Embryonic facial prominence (tissue), 1 donor: ENCODE results near the gene JMJD6.
"Not testable (repeated sequence)": the region's sequence is repeated elsewhere in the genome, so short reads cannot be mapped to it uniquely, and the experiment has no call there.

Source experiments
- DNase-seq: peaks from one replicate; pipeline ENCODE4 v3.0.0-alpha.2; 2016; ENCODE audit errors: extremely low spot score

JMJD6 gene

DNA sequence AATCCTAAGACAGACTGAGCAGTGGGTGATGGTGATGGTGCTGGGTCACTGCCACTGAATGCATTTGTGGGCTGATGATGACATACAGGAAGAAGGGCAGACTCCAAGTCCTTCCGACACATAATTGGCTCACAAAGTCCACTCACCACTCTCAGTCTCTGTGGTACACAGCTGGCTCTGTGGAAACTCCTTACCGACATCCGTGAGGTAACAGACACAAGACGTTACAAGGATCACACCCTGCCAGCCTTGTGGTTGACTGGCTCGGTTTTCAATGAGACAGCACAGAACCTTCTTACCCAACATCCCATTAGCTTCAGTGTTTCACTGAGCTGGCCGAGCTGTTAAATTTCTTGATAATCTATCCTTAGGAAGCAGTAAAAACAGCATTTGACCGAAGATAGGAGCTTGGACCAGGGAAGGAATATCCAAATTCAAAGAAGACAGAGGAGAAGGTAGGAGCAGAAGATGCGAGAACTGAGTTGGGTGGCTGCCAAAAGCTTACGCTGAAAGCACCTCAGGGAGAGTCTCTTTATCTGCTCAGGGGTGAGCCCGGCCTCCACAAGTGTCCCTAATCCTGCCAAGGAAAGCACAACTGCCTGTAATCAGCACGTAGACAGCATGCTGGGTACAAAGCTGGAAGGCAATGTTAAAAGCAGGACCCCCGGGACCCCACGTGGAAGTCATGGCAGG lies 10.1 kb downstream of the JMJD6 start:
- DNase-seq, result no peak

- DNase-seq, result no peak
Measured at GRCh38 chr17:76715496-76715830, 10.9 kb downstream of the JMJD6 start.

DNA sequence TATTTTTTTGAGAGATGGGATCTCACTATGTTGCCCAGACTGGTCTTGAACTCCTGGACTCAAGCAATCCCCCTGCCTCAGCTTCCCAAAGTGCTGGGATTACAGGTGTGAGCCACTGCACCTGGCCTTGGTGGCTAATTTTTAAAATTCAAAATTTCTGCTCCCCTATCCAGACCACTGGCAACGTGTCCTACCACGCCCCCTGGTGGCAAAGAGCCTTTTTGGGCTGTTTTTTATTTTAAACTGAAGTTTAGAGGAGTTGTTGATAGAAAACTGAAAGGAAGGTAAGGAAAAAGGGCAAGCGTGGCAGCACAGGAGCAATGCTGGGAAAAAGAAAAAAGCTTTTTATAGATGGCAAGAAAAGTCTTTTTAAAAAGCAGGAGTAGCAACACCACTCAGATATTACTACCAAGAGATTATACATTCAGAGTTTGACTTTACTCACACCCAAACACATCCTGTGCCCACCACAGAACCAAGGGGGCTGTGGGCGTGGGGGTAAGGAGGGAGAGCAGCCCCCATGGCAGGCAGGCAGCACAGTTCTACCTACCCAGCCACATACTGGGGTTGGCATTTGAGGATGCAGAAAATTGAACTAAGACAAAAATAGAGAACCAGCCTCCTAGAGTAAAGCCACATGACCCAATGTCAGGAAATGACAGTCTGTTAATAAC lies 11.4 kb downstream of the JMJD6 start:
- no peak for DNase-seq

- no peak for DNase-seq
Measured at GRCh38 chr17:76714336-76714735, 12.1 kb downstream of the JMJD6 start.

- DNase-seq, result no peak
Measured at GRCh38 chr17:76713765-76714164, 12.6 kb downstream of the JMJD6 start.

DNA sequence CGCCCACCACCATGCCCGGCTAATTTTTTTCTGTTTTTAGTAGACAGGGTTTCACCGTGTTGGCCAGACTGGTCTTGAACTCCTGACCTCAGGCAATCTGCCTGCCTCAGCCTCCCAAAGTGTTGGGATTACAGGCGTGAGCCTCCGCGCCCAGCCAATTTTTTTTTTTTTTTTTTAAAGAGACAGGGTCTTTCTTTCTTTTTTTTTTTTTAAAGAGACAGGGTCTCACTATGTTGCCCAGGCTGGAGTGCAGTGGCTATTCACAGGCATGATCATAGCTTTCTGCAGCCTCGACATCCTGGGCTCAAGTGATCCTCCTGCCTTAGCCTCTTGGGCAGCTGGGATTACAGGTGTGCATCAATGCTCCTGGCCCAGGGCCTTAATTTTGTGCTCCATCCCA lies 14.1 kb downstream of the JMJD6 start:
- DNase-seq, result not testable (repeated sequence)

- no peak for DNase-seq
Measured at GRCh38 chr17:76710863-76711611, 15.4 kb downstream of the JMJD6 start, which contains the start of gene MXRA7. Gene MXRA7 (minus strand): TSS chr17:76710965. CDS start chr17:76710946, 19 bp downstream.

DNA sequence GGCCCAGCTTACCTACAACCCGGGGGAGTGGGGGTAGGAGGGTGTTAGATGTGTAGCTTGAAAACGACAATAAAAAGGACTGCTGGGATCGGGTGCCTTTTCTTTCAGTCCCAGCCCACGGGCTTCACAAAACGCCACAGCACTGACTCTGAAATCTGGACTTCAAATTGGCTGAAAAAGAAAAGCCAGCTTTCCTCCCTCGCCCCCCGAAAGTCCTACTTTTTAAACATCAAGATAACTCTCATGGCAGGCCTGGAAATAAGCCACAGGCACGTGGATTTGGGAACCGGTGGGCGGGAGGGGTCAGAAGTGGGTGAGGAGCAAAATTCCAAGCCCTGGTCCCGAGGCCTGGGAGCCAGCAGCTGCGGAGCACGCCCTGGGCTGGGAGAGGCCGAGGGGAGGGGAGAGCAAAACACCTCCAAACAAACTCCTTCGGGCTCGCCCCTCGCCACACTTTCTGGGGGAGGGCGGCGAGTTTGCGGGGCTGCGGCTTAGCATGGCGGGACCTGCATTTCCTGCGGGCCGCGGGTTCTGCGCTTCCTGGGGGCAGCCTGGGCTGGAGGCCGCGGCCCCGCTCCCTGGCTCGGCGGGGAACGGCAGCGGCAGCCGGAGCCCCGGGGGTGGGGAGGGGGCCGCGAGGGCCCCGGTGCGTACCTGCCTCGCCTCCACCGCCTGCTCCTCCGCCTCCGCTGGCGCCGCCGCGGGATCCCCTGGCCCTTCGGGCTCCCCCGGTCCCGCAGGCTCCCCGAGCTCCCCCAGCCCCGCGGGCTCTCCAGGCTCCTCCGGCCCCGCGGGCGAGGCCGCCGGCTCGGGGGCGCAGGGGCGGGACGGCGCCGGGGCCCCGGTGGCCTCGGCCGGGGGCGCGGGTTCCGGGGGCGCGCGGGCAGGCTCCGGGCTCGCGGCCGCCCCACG lies 16.2 kb downstream of the JMJD6 start:
- DNase-seq, result not testable (repeated sequence)

GRCh38 chr17:76709077-76709950 lies 17.1 kb downstream of the JMJD6 start:
- DNase-seq, result no peak

DNA sequence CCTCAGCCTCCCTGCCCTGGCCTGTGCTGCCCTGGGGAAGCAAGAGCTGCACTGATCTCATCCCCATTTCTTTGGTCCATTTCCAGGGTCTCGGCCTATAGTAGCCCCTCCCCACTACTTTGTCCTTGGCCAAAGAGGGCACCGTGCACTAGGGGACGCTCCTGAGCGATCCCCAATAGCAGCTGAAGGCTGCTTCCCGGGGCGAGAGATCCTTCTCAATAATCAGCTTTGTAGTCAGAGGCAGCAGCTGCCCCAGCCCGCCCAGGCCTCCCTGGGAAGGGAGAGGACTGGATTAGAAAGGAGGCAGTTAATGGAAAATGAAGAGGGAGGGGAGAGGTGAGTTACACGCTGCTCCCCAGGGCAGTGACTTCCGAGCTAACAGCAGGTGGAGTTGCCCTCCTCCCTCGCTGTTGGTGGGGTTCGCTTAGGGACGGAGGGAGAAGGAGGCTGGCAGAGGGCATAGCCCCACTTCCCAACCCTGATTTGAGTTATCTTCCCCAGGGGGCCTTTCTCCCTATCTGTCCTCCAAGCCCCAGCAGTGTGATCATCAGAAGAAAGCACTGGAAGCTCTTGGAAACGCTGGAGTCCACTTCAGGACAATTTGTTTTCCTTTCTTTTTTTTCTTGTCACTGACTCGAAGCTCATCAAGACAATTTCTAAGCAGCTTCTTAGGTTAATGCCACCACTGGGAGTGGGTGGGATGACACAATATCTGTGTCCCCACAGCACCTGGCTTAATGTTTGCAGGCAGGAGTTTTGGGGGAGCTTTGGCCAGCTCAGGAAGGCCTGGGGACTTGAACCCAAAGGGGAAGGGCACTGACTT lies 18.2 kb downstream of the JMJD6 start:
- no peak for DNase-seq

DNA sequence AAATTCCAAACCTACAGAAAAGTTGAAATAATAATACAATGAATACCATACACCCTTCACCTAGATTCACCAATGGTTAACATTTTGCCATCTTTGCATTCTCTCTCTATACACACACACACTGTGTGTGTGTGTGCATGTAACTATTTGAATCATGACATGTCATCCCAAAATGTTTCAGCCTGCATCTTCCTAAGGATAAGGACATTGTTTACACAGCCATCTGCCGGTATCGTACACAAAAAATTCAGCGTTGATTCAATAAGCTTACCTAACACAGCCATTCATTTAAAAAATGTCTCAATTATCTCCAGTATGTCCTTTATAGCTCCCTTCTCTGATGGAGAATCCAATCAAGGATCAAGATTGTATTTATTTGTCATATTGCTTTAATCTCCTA lies 19.6 kb downstream of the JMJD6 start:
- no peak for DNase-seq

- DNase-seq, result no peak
Measured at GRCh38 chr17:76704805-76705204, 21.6 kb downstream of the JMJD6 start.

- DNase-seq, result no peak
Measured at GRCh38 chr17:76702941-76703637, 23.3 kb downstream of the JMJD6 start.

DNA sequence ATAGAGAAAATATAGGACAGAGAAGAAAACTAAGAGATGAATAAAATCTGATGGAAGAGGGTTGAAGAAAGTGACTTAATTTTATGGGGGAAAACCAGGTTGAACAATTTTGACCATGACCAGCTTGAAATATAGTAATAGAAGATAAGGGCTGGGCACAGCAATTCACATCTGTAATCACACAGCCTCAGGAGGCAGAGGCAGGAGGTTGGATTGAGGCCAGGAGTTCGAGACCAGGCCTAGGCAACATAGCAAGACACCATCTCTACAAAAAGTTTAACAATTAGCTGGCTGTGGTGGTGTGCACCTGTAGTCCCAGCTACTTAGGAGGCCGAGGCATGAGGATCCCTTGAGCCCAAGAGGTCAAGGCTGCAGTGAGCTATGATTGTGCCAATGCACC lies 24.3 kb downstream of the JMJD6 start:
- DNase-seq, result no peak

- no peak for DNase-seq
Measured at GRCh38 chr17:76701471-76701967, 24.9 kb downstream of the JMJD6 start.

- DNase-seq, result no peak
Measured at GRCh38 chr17:76700617-76701470, 25.6 kb downstream of the JMJD6 start.

DNA sequence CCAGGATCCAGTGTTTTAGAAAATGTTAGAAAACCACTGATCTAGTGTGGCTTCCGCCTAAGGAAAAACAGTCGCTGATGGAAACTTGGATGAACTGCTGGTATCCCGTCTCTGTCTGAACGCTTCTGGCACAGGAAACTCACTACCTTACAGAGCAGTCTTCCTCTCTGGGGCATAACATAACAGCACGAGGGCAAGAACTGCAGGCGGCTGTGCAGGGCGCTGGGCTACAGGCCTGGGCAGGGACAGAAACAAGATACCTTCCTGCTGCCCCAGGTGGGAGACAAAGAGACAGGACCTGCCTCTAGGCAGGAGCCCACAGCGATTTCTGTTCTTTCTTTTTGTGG lies 26.2 kb downstream of the JMJD6 start:
- DNase-seq, result no peak

- DNase-seq, result not testable (repeated sequence)
Measured at GRCh38 chr17:76698466-76698977, 27.9 kb downstream of the JMJD6 start.
